ENCODE measurements around the gene PLRG1. TPM values are rescaled to one million over a fixed set of nuclear protein-coding genes. Genes with fewer than 3 reads are reported as not detected.

PLRG1 gene
- total and polyA plus RNA-seq, 2 of the 8 experiments (the other 6 are each of a cell fraction or from before 2014, with no cell fraction given): 63.5 to 108 TPM

DNA sequence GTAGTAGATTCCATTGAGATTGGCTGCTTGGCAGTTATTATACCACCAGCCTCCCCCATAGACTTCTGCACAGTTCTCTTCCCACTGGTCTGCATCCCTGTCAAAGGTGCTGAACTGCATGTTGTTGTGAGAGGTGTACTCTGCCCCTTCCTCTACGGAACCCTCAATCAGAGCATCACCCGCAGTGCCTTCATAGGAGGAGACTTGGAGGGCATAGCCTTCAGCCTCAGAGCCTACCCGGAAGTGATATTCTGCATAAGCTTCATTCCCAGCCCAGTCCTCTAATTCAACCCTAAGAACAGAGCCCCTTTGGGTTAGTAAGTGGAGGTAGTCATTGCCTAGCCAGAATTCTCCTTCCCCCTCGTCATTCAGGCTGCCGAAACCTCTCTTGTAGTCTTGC lies 34.1 kb upstream of the PLRG1 start:
- POLR2A ChIA-PET (ENCODE audit: partially characterized antibody): no interaction called here
- no peak overlapping the region for H3K9ac ChIP-seq (replicated peaks in 1 of 4; ENCODE audit: extremely low read depth in 1 of 4, low read depth in 3 of 4, low read length in 3 of 4)
- TF ChIP-seq, protein P1, sequence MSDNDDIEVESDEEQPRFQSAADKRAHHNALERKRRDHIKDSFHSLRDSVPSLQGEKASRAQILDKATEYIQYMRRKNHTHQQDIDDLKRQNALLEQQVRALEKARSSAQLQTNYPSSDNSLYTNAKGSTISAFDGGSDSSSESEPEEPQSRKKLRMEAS (IDR thresholded peaks at IDR 0.05): no peak
- TF ChIP-seq CHD2 (IDR thresholded peaks at IDR 0.05; ENCODE audit: low read length): no peak
- TF ChIP-seq CHD1 (IDR thresholded peaks at IDR 0.05; ENCODE audit: low read depth, low read length): no peak
- TF ChIP-seq SIN3A (conservative IDR thresholded peaks at IDR 0.05 in 1 of 2, IDR thresholded peaks at IDR 0.05 in 1 of 2; ENCODE audit: low read depth in 1 of 2, low read length in 2 of 2): no peak
- TF ChIP-seq BRCA1 (IDR thresholded peaks at IDR 0.05; ENCODE audit: low read depth, low read length): no peak
- no peak for TF ChIP-seq RBBP5 (IDR thresholded peaks at IDR 0.05; ENCODE audit: borderline replicate concordance, low read depth, low read length)
- no peak for TF ChIP-seq HDAC2 (IDR thresholded peaks at IDR 0.05; ENCODE audit: borderline replicate concordance in 1 of 2, low read depth in 2 of 2, low read length in 2 of 2)
- TF ChIP-seq, protein P2, sequence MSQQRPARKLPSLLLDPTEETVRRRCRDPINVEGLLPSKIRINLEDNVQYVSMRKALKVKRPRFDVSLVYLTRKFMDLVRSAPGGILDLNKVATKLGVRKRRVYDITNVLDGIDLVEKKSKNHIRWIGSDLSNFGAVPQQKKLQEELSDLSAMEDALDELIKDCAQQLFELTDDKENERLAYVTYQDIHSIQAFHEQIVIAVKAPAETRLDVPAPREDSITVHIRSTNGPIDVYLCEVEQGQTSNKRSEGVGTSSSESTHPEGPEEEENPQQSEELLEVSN (IDR thresholded peaks at IDR 0.05): no peak
- no peak for TF ChIP-seq BCL11A (IDR thresholded peaks at IDR 0.05; ENCODE audit: low read depth in 2 of 2, low read length in 2 of 2)
- TF ChIP-seq GTF2F1 (IDR thresholded peaks at IDR 0.05; ENCODE audit: borderline replicate concordance, low read depth, low read length): no peak
- TF ChIP-seq TEAD4 (IDR thresholded peaks at IDR 0.05; ENCODE audit: low read depth, low read length): no peak
- no peak for TF ChIP-seq POLR2AphosphoS5 (IDR thresholded peaks at IDR 0.05; ENCODE audit: low read depth, low read length)
- TF ChIP-seq SP1 (IDR thresholded peaks at IDR 0.05; ENCODE audit: low read depth, low read length): no peak
- TF ChIP-seq CBX8 (IDR thresholded peaks at IDR 0.05; ENCODE audit: borderline replicate concordance, low read depth, low read length): no peak

More for the DNA sequence above, 34.1 kb upstream of the PLRG1 start:
- Histone ChIP-seq H2AFZ (ENCODE audit: low read length) (no peak overlapping the region), H3K27me3 (replicated peaks in 1 of 4; ENCODE audit: control insufficient read depth in 3 of 4, extremely low read depth in 1 of 4, insufficient read depth in 3 of 4, low read length in 3 of 4) (no peaks in the 10 kb centered on the region), H3K23me2 (ENCODE audit: low read depth, low read length) (no peaks in the 10 kb centered on the region), H2BK12ac (ENCODE audit: low read depth, low read length) (no peak overlapping the region), H3K56ac (replicated peaks; ENCODE audit: insufficient read length, low read depth, low read length) (no peak overlapping the region), H3K4ac (replicated peaks; ENCODE audit: insufficient read length, low read depth, low read length) (no peak overlapping the region), H4K8ac (ENCODE audit: extremely low read depth, insufficient read depth, low read length) (no peak overlapping the region), H3K14ac (ENCODE audit: insufficient read length) (no peak overlapping the region), H2BK5ac (ENCODE audit: low read depth, low read length) (no peak overlapping the region), H3K4me2 (ENCODE audit: insufficient read depth in 1 of 2, low read depth in 2 of 2, low read length in 2 of 2) (no peak overlapping the region), H3K4me1 (replicated peaks in 1 of 4; ENCODE audit: control insufficient read depth in 3 of 4, insufficient read depth in 4 of 4, low read length in 3 of 4) (no peaks in the 10 kb centered on the region), H2BK20ac (ENCODE audit: low read length) (no peak overlapping the region), H3K79me1 (ENCODE audit: low read depth, low read length) (no peaks in the 10 kb centered on the region), H4K91ac (replicated peaks; ENCODE audit: insufficient read length, low read length) (no peak overlapping the region), H4K20me1 (replicated peaks in 1 of 2; ENCODE audit: control insufficient read depth in 1 of 2, insufficient read depth in 2 of 2, low read length in 2 of 2) (no peaks in the 10 kb centered on the region), H3K23ac (ENCODE audit: insufficient read length) (no peak overlapping the region), H3K4me3 (ENCODE audit: extremely low read depth in 1 of 4, insufficient read depth in 2 of 4, low read depth in 3 of 4, low read length in 4 of 4) (no peak overlapping the region), H2AK5ac (ENCODE audit: low read depth, low read length) (no peak overlapping the region), H3K9me3 (ENCODE audit: insufficient read depth in 2 of 2, low read depth in 1 of 2, low read length in 1 of 2) (no peaks in the 10 kb centered on the region), H3K27ac (ENCODE audit: low read depth, low read length) (no peak overlapping the region), H2BK15ac (ENCODE audit: low read length) (no peak overlapping the region), H3K18ac (ENCODE audit: extremely low read depth, low read length) (no peak overlapping the region), H3K36me3 (ENCODE audit: control insufficient read depth in 2 of 4, insufficient read depth in 4 of 4, low read length in 3 of 4) (no peaks in the 10 kb centered on the region), H2BK120ac (replicated peaks; ENCODE audit: low read depth, low read length) (no peak overlapping the region), H4K5ac (ENCODE audit: insufficient read length, low read depth, low read length) (no peak overlapping the region), H3K79me2 (ENCODE audit: control insufficient read depth in 1 of 2, insufficient read depth in 2 of 2, low read length in 2 of 2) (no peaks in the 10 kb centered on the region)
- 83% methylated on average over 5 of the region's 5 CpGs; no CpG with 5 or more reads in 1 of the 2 experiments for WGBS, 2 experiments (ENCODE audit: extremely low coverage in 1 of 2, insufficient coverage in 1 of 2, insufficient read length in 1 of 2, insufficient replicate concordance in 2 of 2, low coverage in 1 of 2, low lambda C conversion rate in 2 of 2, missing lambda C conversion rate in 1 of 2)
- FAIRE-seq: no peak
- no peak for DNase-seq (ENCODE audit: low read depth in 1 of 2, low spot score in 2 of 2)
- CTCF ChIA-PET (ENCODE audit: partially characterized antibody): interaction anchor here (0.7 to 2.3 kb wide), 5 partner anchors 10 to 39 kb away, joined by 3 to 11 read pairs (median 3); no protein-coding TSS in a partner anchor

Data from H1 (cell line).